Uterus (tissue), 2 donors: ENCODE data around the gene PTPRJ.

Experiments
- CTCF ChIP-seq, 4 experiments: fragments of 200-600 bp in 2 of 4; fragments of 450-650 bp in 2 of 4; sonication (generic) in 2 of 4; IDR thresholded peaks; one replicate each; pipeline ENCODE4 v1.5.1; 2016 to 2019; ENCODE audit warnings: antibody characterized with exemption in 4 of 4, mild to moderate bottlenecking in 2 of 4, moderate library complexity in 1 of 4
- POLR2A ChIP-seq, 2 donors: fragments of 450-650 bp; IDR thresholded peaks; one replicate each; pipeline ENCODE4 v1.6.1; 2016; ENCODE audit warnings: antibody characterized with exemption in 2 of 2, mild to moderate bottlenecking in 1 of 2, moderate library complexity in 1 of 2

- TF ChIP-seq CTCF (IDR thresholded peaks at IDR 0.05), result no peak
- TF ChIP-seq POLR2A (IDR thresholded peaks at IDR 0.05), result no peak
Observed at GRCh38 chr11:47946682-47947559, 33.4 kb upstream of the PTPRJ start.
